ENCODE results near the gene HTR6. TPM values are rescaled to one million over a fixed set of nuclear protein-coding genes. Genes with fewer than 3 reads are reported as not detected.

Gene HTR6
- total RNA-seq (not detected), polyA plus RNA-seq (not detected)
- long read RNA-seq, donor 1: 0 reads
- long read RNA-seq, donor 2: 0 reads
- long read RNA-seq, donor 3: 0 reads
- long read RNA-seq, donor 4: 0 reads
- long read RNA-seq, donor 5: 0 reads
- long read RNA-seq, donor 6: 0 reads
- long read RNA-seq, donor 7: 0 reads
- long read RNA-seq, donor 8: 0 reads
- long read RNA-seq, donor 9: 0 reads
- long read RNA-seq, donor 10: 0 reads

- Histone ChIP-seq H3K27me3 (peaks cover 35% of the 10 kb centered on the region), H3K9me3 (replicated peaks in 1 of 3) (no peaks in the 10 kb centered on the region), H3K4me3 (peak within 1 kb of the TSS in 1 of 4 donors; percentile 16), H3K27ac (no peak within 1 kb of the TSS), H3K36me3 (replicated peaks in 1 of 2) (no peaks in the 10 kb centered on the region), H3K4me1 (replicated peaks in 1 of 2) (peaks cover 2 to 3% of the 10 kb centered on the region in 2 donors)
- TF ChIP-seq POLR2A (IDR thresholded peaks at IDR 0.05) (no peak), CTCF (IDR thresholded peaks at IDR 0.05) (no peak)
- no peak for DNase-seq
- intact Hi-C loops (cut with DNase I): loop anchor here in 1 of 2 donors (5.0 kb wide), 1 partner anchor 38 kb away; no protein-coding TSS in a partner anchor
- WGBS, 4 donors: 2 to 12% (median 6%) methylated on average over 8 to 80 of the region's 80 CpGs
Measured at GRCh38 chr1:19664453-19665185, at the start of gene HTR6. Gene HTR6 (plus strand): TSS chr1:19664875. CDS start chr1:19665754, 879 bp downstream.

DNA sequence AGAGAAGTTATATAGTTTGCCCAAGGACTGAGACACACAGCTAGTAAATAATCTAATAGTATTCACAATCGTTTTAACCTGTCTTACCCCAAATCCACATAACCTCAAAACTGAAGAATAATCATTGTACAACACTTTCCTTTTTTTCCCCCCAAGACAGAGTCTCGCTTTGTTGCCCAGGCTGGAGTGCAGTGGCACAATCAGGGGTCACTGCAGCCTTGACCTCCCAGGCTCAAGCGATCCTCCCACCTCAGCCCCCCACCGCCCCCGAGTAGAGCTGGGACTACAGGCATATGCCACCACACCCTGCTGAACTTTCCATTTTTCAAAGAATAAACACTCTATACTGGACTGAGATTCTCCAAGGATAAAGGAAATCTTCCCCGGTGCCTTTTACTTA is 49.2 kb upstream of the HTR6 start:
- no peak overlapping the region for H3K27ac ChIP-seq
- no peak overlapping the region for H3K4me3 ChIP-seq
- H3K36me3 ChIP-seq (replicated peaks in 1 of 2): peaks cover 0 to 9% of the 10 kb centered on the region in 2 donors
- TF ChIP-seq POLR2A (IDR thresholded peaks at IDR 0.05) (no peak), CTCF (IDR thresholded peaks at IDR 0.05) (no peak)
- no peaks in the 10 kb centered on the region for H3K9me3 ChIP-seq (replicated peaks in 1 of 3)
- peaks cover 4 to 17% of the 10 kb centered on the region in 2 donors for H3K4me1 ChIP-seq (replicated peaks in 1 of 2)
- intact Hi-C loops (cut with DNase I): no loop called here
- no peak for DNase-seq
- WGBS, 4 donors: 69 to 84% (median 76%) methylated on average over 6 of the region's 6 CpGs
- H3K27me3 ChIP-seq: no peaks in the 10 kb centered on the region

GRCh38 chr1:19616489-19616888 is 48.2 kb upstream of the HTR6 start:
- DNase-seq: no peak
- H3K4me1 ChIP-seq (replicated peaks in 1 of 2): peaks cover 0 to 17% of the 10 kb centered on the region in 2 donors
- TF ChIP-seq POLR2A (IDR thresholded peaks at IDR 0.05): no peak
- TF ChIP-seq CTCF (IDR thresholded peaks at IDR 0.05): no peak
- no peak overlapping the region for H3K27ac ChIP-seq
- H3K27me3 ChIP-seq: no peaks in the 10 kb centered on the region
- H3K9me3 ChIP-seq (replicated peaks in 1 of 3): no peaks in the 10 kb centered on the region
- intact Hi-C loops (cut with DNase I): no loop called here
- no peak overlapping the region for H3K4me3 ChIP-seq
- peaks cover 0 to 9% of the 10 kb centered on the region in 2 donors for H3K36me3 ChIP-seq (replicated peaks in 1 of 2)
- WGBS, 4 donors: 57 to 66% (median 61%) methylated on average over 2 of the region's 2 CpGs

DNA sequence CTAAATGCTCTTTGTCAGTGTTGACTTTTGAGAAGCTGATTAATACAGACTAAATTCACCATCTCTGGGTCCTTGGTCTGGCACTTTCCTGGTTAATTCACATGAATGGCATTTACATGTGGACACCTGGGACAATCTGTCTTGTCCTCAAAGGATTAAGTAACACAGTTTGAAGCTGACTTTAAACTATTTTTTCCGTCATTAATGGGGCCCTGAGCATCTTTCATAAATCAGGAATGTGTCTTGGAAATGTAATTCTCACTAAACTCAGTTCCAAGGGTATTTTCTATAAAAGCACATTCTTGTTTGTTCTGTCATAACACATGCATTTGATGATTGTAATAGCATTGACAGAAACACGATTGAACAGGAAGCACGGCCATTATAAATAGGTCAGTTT is 47.3 kb upstream of the HTR6 start:
- TF ChIP-seq CTCF (IDR thresholded peaks at IDR 0.05): no peak
- TF ChIP-seq POLR2A (IDR thresholded peaks at IDR 0.05): no peak
- DNase-seq: no peak
- Histone ChIP-seq H3K4me1 (replicated peaks in 1 of 2) (peaks cover 0 to 21% of the 10 kb centered on the region in 2 donors), H3K27ac (no peak overlapping the region), H3K27me3 (no peaks in the 10 kb centered on the region), H3K9me3 (replicated peaks in 1 of 3) (no peaks in the 10 kb centered on the region), H3K4me3 (no peak overlapping the region), H3K36me3 (replicated peaks in 1 of 2) (peaks cover 0 to 9% of the 10 kb centered on the region in 2 donors)
- WGBS, 4 donors: 68 to 76% (median 74%) methylated on average over 3 of the region's 3 CpGs
- intact Hi-C loops (cut with DNase I): no loop called here
